Urinary bladder (tissue), 4 donors: ENCODE measurements around the gene IHH. TPM values are rescaled to one million over a fixed set of nuclear protein-coding genes. Genes with fewer than 3 reads are reported as not detected.

Experiments
- DNase-seq: peaks from one replicate; pipeline ENCODE4 v3.0.0-alpha.2; 2015; ENCODE audit errors: extremely low spot score
- H3K27ac ChIP-seq: one replicate; pipeline ENCODE4 v1.5.1; 2013; ENCODE audit warnings: low read depth, mild to moderate bottlenecking, moderate library complexity
- H3K36me3 ChIP-seq: one replicate; pipeline ENCODE4 v1.6.1; 2013; ENCODE audit warnings: mild to moderate bottlenecking, moderate library complexity; ENCODE audit not compliant: insufficient read depth
- H3K4me1 ChIP-seq: one replicate; pipeline ENCODE4 v1.6.1; 2013; ENCODE audit warnings: mild to moderate bottlenecking, moderate library complexity; ENCODE audit not compliant: insufficient read depth
- H3K4me3 ChIP-seq: one replicate; pipeline ENCODE4 v1.5.1; 2013; ENCODE audit warnings: low read depth, low read length
- WGBS: extraction: QIAGEN DNeasy Blood & Tissue Kit; methylation state at CpG from one replicate; pipeline ENCODE4 v1.1.7; 2013; 5-methylcytosine and 5-hydroxymethylcytosine counted together
- polyA plus RNA-seq: library from polyadenylated mRNA; stranded (reverse); fragments of 200-250 nt; gene quantifications from one replicate; pipeline ENCODE4 v1.2.3, GENCODE V29; 2013
- total RNA-seq: library from RNA; depleted of rRNA; stranded (reverse); fragments of >200 nt; gene quantifications from one replicate; pipeline ENCODE4 v1.2.3, GENCODE V29; 2014
- donor health status: healthy with polysubstance abuse.
- donor health status: healthy.

The IHH gene
- total and polyA plus RNA-seq, 2 donors = 0.13 TPM; not detected in 1

DNA sequence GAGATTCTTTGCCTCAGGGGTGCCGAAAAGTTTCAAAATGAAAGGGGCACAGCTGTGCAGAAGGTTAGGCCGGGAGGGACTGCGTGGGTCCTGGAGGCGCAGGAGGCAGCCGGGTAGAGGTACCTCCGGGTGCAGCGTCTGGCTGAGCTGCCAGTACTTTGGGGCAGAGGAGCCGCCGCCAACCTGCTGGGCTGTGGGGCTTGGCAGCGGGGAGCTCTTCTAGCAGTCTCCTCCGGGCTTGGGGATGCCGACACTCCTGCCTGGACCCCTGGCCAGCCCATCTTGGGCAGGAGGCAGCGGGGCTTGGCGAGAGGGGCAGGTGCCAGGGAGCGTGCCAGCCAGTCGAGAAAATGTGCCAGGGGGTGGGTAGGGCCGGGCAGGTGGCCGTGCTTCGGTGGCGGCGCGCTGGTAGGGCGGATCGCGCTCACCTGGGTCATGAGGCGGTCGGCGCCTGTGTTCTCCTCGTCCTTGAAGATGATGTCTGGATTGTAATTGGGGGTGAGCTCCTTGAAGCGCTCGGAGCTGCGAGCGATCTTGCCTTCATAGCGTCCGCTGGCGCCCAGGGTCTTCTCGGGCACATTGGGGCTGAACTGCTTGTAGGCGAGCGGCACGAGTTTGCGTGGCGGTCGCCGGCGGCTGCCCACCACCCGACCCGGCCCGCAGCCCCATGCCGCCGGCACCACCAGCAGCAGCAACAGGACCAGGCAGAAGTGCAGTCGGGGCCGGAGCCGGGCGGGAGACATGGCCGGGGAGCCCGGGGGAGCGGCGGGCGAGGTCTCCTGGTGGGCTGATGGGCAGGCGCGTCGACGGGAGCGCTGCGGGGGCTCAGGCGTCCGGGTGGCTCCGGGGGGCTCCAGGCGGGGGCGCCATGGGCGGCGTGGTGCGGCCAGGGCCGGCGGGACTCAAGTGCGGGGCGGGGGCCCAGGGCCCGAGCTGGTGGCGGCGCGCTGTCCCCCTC, 717 bp downstream of the IHH start:
- H3K27ac ChIP-seq = no peak overlapping the region
- no peak for DNase-seq

DNA sequence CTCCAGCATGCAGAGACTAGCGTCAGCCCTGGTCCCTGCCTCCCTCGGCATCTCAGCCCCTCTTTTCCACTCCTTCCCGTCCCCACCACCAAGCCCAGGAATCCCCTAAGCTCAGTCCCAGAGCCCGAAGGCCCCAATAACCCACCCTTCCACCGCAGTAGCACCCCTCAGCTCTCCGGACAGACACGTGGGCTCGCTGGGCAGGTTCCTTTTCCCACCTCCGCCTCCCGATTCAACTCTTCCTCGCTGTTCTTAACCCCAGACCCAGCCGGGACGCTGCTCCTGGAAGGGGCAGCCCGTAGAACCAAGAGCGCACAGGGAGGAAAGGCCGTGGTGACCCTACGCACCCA, 1.4 kb downstream of the IHH start:
- 5% methylated on average over 17 of the region's 17 CpGs for WGBS
- Histone ChIP-seq H3K36me3 (no peaks in the 10 kb centered on the region), H3K4me1 (peaks cover 4% of the 10 kb centered on the region), H3K27ac (no peak overlapping the region), H3K4me3 (peak overlapping the region; percentile 9)
- DNase-seq = no peak

More for the DNA sequence above, 717 bp downstream of the IHH start:
- Histone ChIP-seq H3K4me1 (peaks cover 4% of the 10 kb centered on the region), H3K4me3 (peak overlapping the region; percentile 42), H3K36me3 (no peaks in the 10 kb centered on the region)
- 2% methylated on average over 81 of the region's 81 CpGs for WGBS

- WGBS = 6% methylated on average over 42 of the region's 42 CpGs
- DNase-seq = no peak
Measured at GRCh38 chr2:219058541-219059374, 2.0 kb downstream of the IHH start.

DNA sequence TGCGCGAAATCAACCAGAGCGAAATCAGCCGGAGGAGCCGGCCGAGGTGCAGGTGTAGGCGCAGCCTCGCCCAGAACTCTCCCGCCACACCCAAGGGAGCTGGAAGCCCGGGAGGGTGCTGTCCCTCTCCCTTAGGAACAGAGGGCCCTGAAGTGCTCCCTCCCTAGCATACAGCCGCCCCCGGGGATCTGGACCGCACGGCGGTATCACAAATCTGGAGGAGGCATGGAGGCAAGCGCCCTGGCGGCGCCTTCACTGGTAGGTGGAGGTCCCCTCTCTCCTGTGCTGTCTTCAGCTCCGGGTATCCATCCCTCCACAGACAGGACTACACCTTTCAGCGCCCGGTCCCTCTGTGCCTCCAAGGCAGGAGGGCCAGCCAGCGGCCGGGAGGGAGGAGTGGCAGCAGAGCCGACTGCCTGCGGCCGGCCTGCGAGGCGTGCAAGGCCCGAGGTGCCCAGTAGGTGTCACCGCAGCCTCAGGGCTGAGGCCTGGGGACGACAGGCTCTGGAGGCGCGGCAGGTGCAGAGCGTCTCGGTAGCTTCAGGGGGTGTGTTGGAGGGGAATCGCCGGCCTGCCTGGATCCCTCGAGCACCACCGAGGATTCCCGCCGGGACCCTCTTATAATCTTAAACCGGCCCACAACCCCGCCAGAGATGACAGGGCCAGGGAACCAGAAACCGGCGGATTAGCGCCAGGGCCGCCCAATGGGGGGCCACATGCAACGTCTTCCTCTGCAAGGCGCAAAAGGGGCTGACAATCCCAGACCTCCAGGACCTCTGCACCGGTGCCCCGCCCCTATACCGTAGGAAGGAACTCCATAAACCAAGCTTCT, 2.8 kb downstream of the IHH start:
- Histone ChIP-seq H3K36me3 (no peaks in the 10 kb centered on the region), H3K4me3 (no peak overlapping the region), H3K4me1 (peaks cover 4% of the 10 kb centered on the region), H3K27ac (no peak overlapping the region)
- no peak for DNase-seq
- WGBS = 3% methylated on average over 52 of the region's 52 CpGs

More at GRCh38 chr2:219058541-219059374, 2.0 kb downstream of the IHH start:
- no peaks in the 10 kb centered on the region for H3K36me3 ChIP-seq
- H3K4me1 ChIP-seq = peaks cover 4% of the 10 kb centered on the region
- peak overlapping the region; percentile 9 for H3K4me3 ChIP-seq
- H3K27ac ChIP-seq = no peak overlapping the region

- WGBS = 15% methylated on average over 40 of the region's 40 CpGs
- H3K4me3 ChIP-seq = no peak overlapping the region
- peaks cover 4% of the 10 kb centered on the region for H3K4me1 ChIP-seq
- H3K36me3 ChIP-seq = no peaks in the 10 kb centered on the region
- no peak overlapping the region for H3K27ac ChIP-seq
- DNase-seq = no peak
Measured at GRCh38 chr2:219056896-219057708, 3.6 kb downstream of the IHH start.

DNA sequence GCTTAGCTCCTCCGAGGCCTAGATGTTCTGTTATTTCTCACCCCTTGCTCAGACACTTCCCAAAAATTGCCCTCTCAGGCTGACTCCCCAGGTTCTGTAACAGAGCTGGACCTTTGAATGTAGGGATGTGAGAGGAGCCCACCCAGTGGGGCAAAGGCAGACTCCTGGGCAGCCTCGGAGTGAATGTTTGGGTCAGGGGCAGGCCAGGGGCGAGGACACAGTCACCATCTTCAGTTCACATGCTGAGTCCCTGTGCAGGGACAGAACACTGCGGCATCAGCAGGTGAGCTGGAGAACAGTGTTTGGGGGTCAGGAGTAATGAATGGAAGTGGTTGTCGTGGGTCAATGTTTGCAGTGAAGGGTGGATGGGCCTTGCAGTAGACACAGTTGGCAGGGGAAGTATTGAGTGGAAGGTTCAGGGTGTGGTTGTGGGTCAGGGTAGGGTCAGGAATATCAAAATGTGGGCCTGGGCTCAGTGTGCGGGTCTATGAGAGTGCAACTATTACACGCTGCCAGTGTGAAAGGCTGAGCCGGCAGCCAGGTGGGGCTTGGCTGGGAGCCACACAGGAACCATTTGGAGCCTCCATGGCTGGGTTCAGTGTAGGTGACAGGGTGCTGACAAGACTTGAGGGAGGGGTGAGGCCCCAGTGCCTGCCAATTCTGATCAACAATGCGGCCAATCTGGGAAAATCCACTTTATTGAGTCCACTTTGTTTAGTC, 4.4 kb downstream of the IHH start:
- Histone ChIP-seq H3K4me1 (peaks cover 4% of the 10 kb centered on the region), H3K36me3 (no peaks in the 10 kb centered on the region), H3K27ac (no peak overlapping the region), H3K4me3 (no peak overlapping the region)
- DNase-seq = no peak
- WGBS = 64% methylated on average over 9 of the region's 9 CpGs

DNA sequence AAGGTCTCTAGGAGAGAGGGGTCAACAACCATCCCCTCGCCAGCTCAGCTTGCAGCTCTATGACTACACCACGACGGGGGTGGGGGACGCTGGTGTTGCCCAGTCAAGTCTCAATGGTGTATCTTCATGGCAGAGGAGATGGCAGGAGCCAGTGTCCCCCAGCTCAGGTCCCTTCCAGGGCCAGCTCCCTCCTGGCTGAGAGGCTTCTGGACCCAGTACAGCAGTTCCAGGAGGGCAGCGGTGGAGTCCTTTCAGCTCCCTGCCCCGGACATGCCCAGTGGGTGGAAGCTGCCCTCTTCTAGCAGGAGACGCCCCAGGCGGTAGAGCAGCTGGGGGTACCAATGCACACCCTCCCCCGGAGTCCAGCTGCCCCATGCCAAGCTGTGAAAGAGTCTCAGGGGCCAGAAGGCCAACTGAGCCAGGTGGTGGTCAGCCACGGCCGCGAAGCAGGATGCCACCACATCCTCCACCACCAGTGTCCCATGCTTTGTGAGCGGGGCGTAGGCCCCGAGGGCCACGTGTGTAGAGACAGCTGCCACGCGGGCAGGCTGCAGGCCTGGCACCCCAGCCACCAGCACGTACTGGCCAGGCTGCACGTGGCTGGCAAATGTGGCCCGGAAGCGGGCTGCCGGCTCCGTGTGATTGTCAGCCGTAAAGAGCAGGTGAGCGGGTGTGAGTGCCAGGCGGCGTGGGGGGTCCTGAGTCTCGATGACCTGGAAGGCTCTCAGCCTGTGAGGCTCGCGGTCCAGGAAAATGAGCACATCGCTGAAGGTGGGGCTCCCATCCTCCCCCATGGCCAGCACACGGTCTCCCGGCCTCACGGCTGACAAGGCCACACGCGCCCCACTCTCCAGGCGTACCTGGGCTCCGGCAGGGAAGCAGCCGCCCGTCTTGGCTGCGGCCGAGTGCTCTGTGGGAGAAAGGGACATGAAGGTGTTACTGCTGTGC, 5.5 kb downstream of the IHH start:
- no peak for DNase-seq
- Histone ChIP-seq H3K27ac (no peak overlapping the region), H3K4me1 (peaks cover under 1% of the 10 kb centered on the region), H3K36me3 (no peaks in the 10 kb centered on the region), H3K4me3 (no peak overlapping the region)
- WGBS = 86% methylated on average over 43 of the region's 43 CpGs

- DNase-seq = no peak
- 63% methylated on average over 6 of the region's 6 CpGs for WGBS
- no peaks in the 10 kb centered on the region for H3K4me1 ChIP-seq
- no peaks in the 10 kb centered on the region for H3K36me3 ChIP-seq
- H3K27ac ChIP-seq = no peak overlapping the region
- no peak overlapping the region for H3K4me3 ChIP-seq
Measured at GRCh38 chr2:219049282-219049681, 11.4 kb downstream of the IHH start.

GRCh38 chr2:219045937-219046550, 14.7 kb downstream of the IHH start:
- 2% methylated on average over 6 of the region's 6 CpGs for WGBS
- no peak overlapping the region for H3K27ac ChIP-seq

GRCh38 chr2:219042750-219043149, 18.0 kb downstream of the IHH start:
- no peak overlapping the region for H3K27ac ChIP-seq
- no peak overlapping the region for H3K4me3 ChIP-seq
- 74% methylated on average over 2 of the region's 2 CpGs for WGBS
- no peaks in the 10 kb centered on the region for H3K36me3 ChIP-seq
- H3K4me1 ChIP-seq = no peaks in the 10 kb centered on the region
- DNase-seq = no peak

More at GRCh38 chr2:219045937-219046550, 14.7 kb downstream of the IHH start:
- Histone ChIP-seq H3K4me3 (no peak overlapping the region), H3K4me1 (no peaks in the 10 kb centered on the region), H3K36me3 (no peaks in the 10 kb centered on the region)
- peak; percentile 8 for DNase-seq

GRCh38 chr2:219042157-219042556, 18.6 kb downstream of the IHH start:
- Histone ChIP-seq H3K4me1 (no peaks in the 10 kb centered on the region), H3K36me3 (no peaks in the 10 kb centered on the region), H3K4me3 (no peak overlapping the region), H3K27ac (no peak overlapping the region)
- WGBS = 68% methylated on average over 4 of the region's 4 CpGs
- no peak for DNase-seq
